H1 (cell line): Measurements from ENCODE around the gene STOML2. TPM values are rescaled to one million over a fixed set of nuclear protein-coding genes. Genes with fewer than 3 reads are reported as not detected.

Experiments used
- ASH2L ChIP-seq: fragments of 200-600, 300-600 bp; sonication (generic); IDR thresholded peaks from one replicate; pipeline ENCODE4 v1.7.1; 2017; ENCODE audit warnings: low read length
- BACH1 ChIP-seq: IDR thresholded peaks from 2 replicates; pipeline ENCODE4 v1.6.1; 2012; ENCODE audit warnings: low read length, improper control_type of control experiment
- GABPA ChIP-seq: IDR thresholded peaks from 2 replicates; pipeline ENCODE4 v1.6.1; 2011; ENCODE audit warnings: mild to moderate bottlenecking, low read length, moderate library complexity, borderline replicate concordance; ENCODE audit not compliant: insufficient read depth
- HDAC2 ChIP-seq, 2 experiments: fragments of 300-600 bp in 1 of 2; sonication (generic) in 1 of 2; IDR thresholded peaks; 2 replicates each; pipeline ENCODE4 v1.6.1; 2011 to 2012; ENCODE audit warnings: low read depth in 2 of 2, low read length in 2 of 2, mild to moderate bottlenecking in 2 of 2, moderate library complexity in 2 of 2, borderline replicate concordance in 1 of 2, inconsistent platforms in 1 of 2
- JUN ChIP-seq: IDR thresholded peaks from 2 replicates; pipeline ENCODE4 v1.6.1; 2011; ENCODE audit warnings: low read depth, mild to moderate bottlenecking, improper control_type of control experiment, low read length
- MAX ChIP-seq: IDR thresholded peaks from 2 replicates; pipeline ENCODE4 v1.6.1; 2012; ENCODE audit warnings: inconsistent platforms
- NANOG ChIP-seq: IDR thresholded peaks from 2 replicates; pipeline ENCODE4 v1.6.1; 2011; ENCODE audit warnings: low read length, low read depth, mild to moderate bottlenecking, inconsistent platforms; ENCODE audit not compliant: insufficient read depth, poor library complexity, severe bottlenecking
- YY1 ChIP-seq: IDR thresholded peaks from 2 replicates; pipeline ENCODE4 v1.6.1; 2011; ENCODE audit warnings: low read depth, mild to moderate bottlenecking, low read length
- polyA plus RNA-seq, 7 experiments: library from polyadenylated mRNA; depleted of rRNA in 3 of 7; stranded (reverse) in 5 of 7; unstranded in 2 of 7; fragments of >200 nt in 5 of 7; fragments of 200-250 nt in 2 of 7; gene quantifications; 1 replicate in 5 of 7; 2 replicates in 1 of 7; 4 replicates in 1 of 7; pipeline versions ENCODE4 v1.2.1 to v1.2.3, GENCODE V29; 2011 to 2013; ENCODE audit warnings: missing spikeins in 2 of 7, mixed read lengths in 2 of 7
- total RNA-seq: library from RNA; stranded (reverse); fragmentation: NEBNext Ultra II Directional; extraction: Animal tissue kit (Norgen Biotek cat#: 25700); gene quantifications from 2 replicates; pipeline ENCODE4 v1.2.1, GENCODE V29; 2021
- TF ChIP-seq, protein P1 (sequence below): fragments of 300-600 bp; sonication (generic); IDR thresholded peaks from 2 replicates; pipeline ENCODE4 v1.7.1; 2012; ENCODE audit warnings: low read length, moderate library complexity, mild to moderate bottlenecking, inconsistent platforms; ENCODE audit not compliant: insufficient replicate concordance
- TF ChIP-seq, protein P2 (sequence below): IDR thresholded peaks from 2 replicates; pipeline ENCODE4 v1.6.1; 2012; ENCODE audit warnings: low read length, inconsistent platforms

STOML2 gene
- total and polyA plus RNA-seq, 2 of the 8 experiments (the other 6 are each of a cell fraction or from before 2014, with no cell fraction given): 203 to 256 TPM

DNA sequence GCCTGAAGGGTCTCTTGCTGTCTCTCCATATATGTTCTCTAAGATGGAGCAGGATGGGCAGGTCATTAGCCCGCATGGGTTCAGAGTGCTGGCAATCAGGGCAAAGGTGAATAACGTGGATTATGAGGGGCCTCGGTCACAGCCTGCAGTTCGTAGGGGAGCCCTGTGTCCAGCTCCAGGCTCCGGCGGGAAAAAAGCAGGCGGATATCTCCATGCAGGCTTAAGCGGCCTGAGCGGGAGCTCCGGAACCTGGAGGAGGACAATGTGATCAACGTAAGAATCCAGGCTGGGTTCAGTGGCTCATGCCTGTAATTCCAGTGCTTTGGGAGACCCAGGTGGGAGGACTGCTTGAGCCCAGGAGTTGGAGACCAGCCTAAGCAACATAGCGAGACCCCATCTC is 2.2 kb upstream of the STOML2 start (continued):
- TF ChIP-seq, protein P1, sequence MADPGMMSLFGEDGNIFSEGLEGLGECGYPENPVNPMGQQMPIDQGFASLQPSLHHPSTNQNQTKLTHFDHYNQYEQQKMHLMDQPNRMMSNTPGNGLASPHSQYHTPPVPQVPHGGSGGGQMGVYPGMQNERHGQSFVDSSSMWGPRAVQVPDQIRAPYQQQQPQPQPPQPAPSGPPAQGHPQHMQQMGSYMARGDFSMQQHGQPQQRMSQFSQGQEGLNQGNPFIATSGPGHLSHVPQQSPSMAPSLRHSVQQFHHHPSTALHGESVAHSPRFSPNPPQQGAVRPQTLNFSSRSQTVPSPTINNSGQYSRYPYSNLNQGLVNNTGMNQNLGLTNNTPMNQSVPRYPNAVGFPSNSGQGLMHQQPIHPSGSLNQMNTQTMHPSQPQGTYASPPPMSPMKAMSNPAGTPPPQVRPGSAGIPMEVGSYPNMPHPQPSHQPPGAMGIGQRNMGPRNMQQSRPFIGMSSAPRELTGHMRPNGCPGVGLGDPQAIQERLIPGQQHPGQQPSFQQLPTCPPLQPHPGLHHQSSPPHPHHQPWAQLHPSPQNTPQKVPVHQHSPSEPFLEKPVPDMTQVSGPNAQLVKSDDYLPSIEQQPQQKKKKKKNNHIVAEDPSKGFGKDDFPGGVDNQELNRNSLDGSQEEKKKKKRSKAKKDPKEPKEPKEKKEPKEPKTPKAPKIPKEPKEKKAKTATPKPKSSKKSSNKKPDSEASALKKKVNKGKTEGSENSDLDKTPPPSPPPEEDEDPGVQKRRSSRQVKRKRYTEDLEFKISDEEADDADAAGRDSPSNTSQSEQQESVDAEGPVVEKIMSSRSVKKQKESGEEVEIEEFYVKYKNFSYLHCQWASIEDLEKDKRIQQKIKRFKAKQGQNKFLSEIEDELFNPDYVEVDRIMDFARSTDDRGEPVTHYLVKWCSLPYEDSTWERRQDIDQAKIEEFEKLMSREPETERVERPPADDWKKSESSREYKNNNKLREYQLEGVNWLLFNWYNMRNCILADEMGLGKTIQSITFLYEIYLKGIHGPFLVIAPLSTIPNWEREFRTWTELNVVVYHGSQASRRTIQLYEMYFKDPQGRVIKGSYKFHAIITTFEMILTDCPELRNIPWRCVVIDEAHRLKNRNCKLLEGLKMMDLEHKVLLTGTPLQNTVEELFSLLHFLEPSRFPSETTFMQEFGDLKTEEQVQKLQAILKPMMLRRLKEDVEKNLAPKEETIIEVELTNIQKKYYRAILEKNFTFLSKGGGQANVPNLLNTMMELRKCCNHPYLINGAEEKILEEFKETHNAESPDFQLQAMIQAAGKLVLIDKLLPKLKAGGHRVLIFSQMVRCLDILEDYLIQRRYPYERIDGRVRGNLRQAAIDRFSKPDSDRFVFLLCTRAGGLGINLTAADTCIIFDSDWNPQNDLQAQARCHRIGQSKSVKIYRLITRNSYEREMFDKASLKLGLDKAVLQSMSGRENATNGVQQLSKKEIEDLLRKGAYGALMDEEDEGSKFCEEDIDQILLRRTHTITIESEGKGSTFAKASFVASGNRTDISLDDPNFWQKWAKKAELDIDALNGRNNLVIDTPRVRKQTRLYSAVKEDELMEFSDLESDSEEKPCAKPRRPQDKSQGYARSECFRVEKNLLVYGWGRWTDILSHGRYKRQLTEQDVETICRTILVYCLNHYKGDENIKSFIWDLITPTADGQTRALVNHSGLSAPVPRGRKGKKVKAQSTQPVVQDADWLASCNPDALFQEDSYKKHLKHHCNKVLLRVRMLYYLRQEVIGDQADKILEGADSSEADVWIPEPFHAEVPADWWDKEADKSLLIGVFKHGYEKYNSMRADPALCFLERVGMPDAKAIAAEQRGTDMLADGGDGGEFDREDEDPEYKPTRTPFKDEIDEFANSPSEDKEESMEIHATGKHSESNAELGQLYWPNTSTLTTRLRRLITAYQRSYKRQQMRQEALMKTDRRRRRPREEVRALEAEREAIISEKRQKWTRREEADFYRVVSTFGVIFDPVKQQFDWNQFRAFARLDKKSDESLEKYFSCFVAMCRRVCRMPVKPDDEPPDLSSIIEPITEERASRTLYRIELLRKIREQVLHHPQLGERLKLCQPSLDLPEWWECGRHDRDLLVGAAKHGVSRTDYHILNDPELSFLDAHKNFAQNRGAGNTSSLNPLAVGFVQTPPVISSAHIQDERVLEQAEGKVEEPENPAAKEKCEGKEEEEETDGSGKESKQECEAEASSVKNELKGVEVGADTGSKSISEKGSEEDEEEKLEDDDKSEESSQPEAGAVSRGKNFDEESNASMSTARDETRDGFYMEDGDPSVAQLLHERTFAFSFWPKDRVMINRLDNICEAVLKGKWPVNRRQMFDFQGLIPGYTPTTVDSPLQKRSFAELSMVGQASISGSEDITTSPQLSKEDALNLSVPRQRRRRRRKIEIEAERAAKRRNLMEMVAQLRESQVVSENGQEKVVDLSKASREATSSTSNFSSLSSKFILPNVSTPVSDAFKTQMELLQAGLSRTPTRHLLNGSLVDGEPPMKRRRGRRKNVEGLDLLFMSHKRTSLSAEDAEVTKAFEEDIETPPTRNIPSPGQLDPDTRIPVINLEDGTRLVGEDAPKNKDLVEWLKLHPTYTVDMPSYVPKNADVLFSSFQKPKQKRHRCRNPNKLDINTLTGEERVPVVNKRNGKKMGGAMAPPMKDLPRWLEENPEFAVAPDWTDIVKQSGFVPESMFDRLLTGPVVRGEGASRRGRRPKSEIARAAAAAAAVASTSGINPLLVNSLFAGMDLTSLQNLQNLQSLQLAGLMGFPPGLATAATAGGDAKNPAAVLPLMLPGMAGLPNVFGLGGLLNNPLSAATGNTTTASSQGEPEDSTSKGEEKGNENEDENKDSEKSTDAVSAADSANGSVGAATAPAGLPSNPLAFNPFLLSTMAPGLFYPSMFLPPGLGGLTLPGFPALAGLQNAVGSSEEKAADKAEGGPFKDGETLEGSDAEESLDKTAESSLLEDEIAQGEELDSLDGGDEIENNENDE: no peak
- TF ChIP-seq JUN (no peak), NANOG (no peak), YY1 (no peak), HDAC2 (IDR thresholded peaks at IDR 0.05; ENCODE audit: borderline replicate concordance in 1 of 2, low read depth in 2 of 2, low read length in 2 of 2) (no peak), MAX (no peak), BACH1 (no peak), GABPA (no peak), ASH2L (no peak)
- TF ChIP-seq, protein P2, sequence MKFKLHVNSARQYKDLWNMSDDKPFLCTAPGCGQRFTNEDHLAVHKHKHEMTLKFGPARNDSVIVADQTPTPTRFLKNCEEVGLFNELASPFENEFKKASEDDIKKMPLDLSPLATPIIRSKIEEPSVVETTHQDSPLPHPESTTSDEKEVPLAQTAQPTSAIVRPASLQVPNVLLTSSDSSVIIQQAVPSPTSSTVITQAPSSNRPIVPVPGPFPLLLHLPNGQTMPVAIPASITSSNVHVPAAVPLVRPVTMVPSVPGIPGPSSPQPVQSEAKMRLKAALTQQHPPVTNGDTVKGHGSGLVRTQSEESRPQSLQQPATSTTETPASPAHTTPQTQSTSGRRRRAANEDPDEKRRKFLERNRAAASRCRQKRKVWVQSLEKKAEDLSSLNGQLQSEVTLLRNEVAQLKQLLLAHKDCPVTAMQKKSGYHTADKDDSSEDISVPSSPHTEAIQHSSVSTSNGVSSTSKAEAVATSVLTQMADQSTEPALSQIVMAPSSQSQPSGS: no peak
